ACHN (cell line): ENCODE measurements around the gene SENP2.
"Not testable (repeated sequence)": the region's sequence is repeated elsewhere in the genome, so short reads cannot be mapped to it uniquely, and the experiment has no call there.

Experiments
- DNase-seq: peaks from one replicate; pipeline ENCODE4 v3.0.0-alpha.2; 2015
- in situ Hi-C: cut with HindIII; loops from 2 replicates; pipeline ENCODE4 v1.10.0; 2017; ENCODE audit warnings: low sequenced_read_pairs, low pct_ligation_motif_present, low pct_unique_long_range_greater_than_20kb

SENP2 gene

DNA sequence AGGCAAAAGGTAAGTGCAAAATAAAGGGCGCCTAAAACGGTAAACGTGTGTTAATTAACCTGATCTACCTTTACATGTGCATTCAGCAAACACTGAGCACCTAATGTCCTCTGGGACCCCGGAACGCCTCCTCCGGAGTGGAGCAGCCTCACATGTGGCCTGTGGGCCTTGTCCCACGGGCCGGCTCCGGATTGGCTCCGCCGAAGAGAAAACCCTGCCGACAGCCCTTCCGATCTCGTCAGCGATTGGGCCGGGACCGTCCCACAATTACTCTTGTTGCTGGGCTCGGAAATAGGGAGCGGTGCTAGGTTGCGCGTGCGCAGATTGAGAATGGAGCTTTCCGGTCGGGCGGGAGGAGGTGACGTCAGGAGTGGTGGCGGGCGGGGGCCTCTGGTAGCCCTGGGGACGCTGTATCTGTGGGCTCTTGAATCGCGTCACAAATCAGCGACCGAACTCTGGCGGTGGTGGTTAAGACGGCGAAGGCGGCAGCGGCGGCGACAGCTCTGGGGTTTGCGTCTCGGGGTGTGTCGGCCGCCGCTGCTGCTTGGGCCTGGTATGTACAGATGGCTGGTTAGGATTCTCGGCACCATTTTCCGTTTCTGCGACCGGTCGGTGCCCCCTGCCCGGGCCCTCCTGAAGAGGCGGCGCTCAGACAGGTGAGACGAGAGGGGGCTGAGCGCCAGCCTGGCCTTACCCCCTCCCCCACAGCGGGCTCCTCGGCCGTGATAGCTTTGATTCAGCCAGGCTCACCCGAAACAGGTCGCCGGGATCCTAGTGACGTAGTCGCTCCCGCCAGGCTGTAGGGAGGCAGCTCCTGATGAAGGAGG, at the start of gene SENP2:
Gene SENP2 (plus strand): TSS at position 437 of the 827 bp plus-strand sequence. CDS start 119 bp downstream, at position 556.
- peak; percentile 98 for DNase-seq
- in situ Hi-C loops: no loop called here

GRCh38 chr3:185537369-185537970, 48.6 kb upstream of the SENP2 start:
- in situ Hi-C loops: no loop called here
- DNase-seq: peak; percentile 86

GRCh38 chr3:185539934-185540333, 46.2 kb upstream of the SENP2 start:
- in situ Hi-C loops: no loop called here

DNA sequence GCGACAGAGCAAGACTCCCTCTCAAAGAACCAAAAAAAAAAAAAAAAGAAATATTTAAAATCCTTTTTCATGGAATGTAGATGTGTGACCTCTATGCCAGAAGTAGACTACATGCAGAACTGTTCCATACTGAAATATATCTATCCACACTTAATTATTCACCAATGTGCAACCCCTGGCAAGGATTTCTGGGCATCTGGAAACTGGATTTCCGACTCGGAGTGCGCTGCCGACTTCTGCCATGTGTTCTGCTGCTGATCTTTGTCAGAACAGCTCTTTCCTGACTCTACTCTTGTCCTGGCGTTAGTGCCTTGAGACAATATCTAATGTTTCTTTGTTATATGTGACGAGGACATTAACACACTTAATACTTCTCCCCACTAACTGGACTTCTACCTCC, 45.4 kb upstream of the SENP2 start:
- in situ Hi-C loops: no loop called here

More at GRCh38 chr3:185539934-185540333, 46.2 kb upstream of the SENP2 start:
- no peak for DNase-seq

DNA sequence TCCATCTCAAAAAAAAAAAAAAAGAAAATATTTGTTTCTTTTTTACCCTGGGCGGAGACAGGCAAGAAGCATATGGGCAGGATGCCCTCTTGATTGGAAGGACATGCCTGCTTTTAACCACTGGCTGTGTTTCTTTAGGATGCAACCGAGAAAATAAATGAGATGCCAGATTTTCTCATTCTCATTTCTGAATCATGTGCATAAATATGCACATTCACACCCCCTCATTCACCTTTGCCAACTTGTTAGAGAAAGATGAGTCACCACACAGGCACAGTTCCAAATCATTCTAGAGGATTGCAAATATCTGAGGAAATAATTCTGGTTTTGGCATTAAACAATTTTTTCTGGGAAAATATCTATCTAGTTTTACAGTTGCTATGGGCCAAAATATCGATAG, 37.0 kb upstream of the SENP2 start:
- in situ Hi-C loops: no loop called here
- peak; percentile 76 for DNase-seq

More for the DNA sequence above, 45.4 kb upstream of the SENP2 start:
- DNase-seq: no peak

DNA sequence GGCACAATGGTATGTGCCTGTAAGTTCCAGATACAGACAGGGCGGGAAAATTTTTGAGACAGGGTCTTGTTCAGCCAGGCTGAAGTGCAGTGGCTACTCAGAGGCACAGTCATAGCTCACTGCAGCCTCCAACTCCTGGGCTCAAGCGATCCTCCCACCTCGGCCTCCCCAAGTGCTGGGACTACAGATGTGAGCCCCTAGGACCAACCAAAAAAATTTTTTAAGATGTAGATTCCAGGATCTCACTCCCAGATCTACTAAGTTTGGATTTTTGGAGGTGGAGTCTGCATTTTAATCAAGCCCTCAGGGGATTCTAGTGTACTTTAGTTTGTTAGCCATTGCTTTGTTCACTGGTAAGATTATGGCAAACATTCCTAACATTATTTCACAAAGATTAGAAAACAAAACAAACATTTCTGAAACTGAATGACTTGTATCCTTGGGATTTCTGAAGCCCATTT, 36.4 kb upstream of the SENP2 start:
- in situ Hi-C loops: no loop called here
- DNase-seq: no peak

DNA sequence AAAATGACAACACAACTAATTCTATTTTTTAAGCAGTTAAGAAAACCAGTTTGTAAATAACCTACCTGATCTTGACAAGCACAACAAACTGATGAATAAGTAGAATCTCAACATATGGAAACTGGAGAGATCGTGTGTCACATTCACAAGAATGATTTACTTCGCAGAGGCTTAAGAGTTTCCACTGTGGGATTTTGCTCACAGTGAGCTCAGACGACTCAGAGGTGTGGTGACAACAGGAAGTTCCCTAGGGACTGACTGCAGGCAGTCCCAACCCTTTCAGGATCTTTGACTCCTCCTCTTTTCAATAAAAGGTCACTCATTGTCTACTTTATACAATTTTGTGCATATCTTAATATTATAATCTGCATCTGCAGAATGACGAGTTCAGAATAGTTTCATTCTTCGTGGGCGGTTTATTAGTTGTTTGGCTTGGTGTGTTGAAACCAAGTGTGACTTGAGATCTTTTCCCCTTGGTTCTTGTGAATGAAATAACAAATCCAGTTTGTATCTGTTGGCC, 33.7 kb upstream of the SENP2 start, which contains the start of gene LIPH:
Gene LIPH (minus strand): TSS at position 231 of the 520 bp plus-strand sequence. CDS start 117 bp downstream, at position 114.
- DNase-seq: peak; percentile 53
- in situ Hi-C loops: no loop called here

- DNase-seq: no peak
- in situ Hi-C loops: no loop called here
Observed at GRCh38 chr3:185555101-185555501, 31.0 kb upstream of the SENP2 start.

DNA sequence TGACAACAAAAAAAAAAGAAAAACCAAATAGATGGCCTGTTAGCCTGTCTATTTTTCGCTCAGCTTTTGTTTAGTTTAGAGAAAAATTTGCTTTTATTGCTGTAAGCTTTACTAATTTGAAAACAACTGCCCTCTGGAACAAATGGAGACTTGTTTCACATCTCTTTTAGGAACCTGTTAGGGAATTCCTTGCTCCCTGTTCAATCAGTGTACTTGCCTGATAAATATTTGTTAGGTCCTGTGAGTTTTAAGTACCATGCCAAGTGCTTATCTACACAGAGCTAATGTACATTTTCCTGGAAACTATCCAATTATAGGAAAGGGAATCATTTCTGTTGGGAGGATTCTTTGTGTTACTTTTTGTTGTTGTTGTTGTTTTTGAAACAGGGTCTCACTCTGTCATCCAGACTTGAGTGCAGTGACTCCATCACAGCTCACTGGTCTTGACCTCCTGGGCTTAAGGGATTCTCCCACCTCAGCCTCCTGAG, 30.2 kb upstream of the SENP2 start:
- no peak for DNase-seq
- in situ Hi-C loops: no loop called here

DNA sequence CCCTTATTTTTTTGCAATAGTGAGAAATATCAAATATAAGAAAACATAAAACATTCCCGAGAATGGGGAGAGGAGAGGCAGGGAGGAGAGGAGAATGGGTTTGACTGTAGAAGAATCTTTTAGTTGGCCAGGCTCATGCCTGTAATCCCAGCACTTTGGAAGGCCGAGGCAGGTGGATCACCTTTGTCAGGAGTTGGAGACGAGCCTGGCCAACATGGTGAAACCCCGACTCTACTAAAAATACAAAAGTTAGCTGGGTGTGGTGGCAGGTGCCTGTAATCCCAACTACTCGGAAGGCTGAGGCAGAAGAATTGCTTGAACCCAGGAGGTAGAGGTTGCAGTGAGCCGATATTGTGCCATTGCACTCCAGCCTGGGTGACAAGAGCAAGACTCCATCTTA, 29.5 kb upstream of the SENP2 start:
- DNase-seq, in situ Hi-C loops: not testable (repeated sequence)

DNA sequence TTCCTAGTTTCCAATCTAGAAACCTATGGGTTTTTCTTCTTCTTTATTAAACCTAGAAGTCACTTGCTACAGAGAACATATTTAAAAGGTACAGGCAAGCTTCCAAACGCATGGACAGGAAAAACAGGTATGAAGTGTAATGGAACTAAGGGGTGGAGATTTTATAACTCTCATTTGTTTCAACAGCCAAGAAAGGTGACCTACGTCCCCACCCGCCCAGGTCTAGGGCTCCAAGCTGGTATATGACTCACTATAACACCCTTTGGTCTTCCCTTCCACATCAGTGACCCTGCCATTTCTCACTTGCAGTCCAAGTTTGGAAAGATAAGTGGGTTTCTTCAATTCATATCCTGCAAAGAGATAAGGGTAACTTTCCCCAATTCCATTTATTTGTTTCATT, 27.7 kb upstream of the SENP2 start:
- in situ Hi-C loops: no loop called here
- peak; percentile 23 for DNase-seq

DNA sequence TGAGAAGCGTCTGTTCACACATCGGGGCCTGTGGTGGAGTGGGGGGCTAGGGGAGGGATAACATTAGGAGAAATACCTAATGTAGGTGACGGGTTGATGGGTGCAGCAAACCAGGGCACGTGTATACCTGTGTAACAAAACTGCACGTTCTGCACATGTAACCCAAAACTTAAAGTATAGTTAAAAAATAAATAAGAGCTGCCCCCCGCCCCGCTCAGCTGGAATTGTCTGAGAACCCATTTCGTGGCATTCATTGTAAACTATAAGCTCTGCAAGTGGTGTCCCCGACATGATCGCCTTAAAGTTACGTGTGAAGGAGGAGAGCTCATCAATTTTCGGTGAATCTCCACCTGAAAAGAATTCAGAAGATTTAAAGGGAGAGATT, 26.4 kb upstream of the SENP2 start:
- no peak for DNase-seq
- in situ Hi-C loops: no loop called here

GRCh38 chr3:185560676-185561075, 25.4 kb upstream of the SENP2 start:
- in situ Hi-C loops: no loop called here
- no peak for DNase-seq

- no peak for DNase-seq
- in situ Hi-C loops: no loop called here
Observed at GRCh38 chr3:185561374-185561943, 24.6 kb upstream of the SENP2 start.

- in situ Hi-C loops: no loop called here
- DNase-seq: no peak
Observed at GRCh38 chr3:185561958-185562357, 24.1 kb upstream of the SENP2 start.

DNA sequence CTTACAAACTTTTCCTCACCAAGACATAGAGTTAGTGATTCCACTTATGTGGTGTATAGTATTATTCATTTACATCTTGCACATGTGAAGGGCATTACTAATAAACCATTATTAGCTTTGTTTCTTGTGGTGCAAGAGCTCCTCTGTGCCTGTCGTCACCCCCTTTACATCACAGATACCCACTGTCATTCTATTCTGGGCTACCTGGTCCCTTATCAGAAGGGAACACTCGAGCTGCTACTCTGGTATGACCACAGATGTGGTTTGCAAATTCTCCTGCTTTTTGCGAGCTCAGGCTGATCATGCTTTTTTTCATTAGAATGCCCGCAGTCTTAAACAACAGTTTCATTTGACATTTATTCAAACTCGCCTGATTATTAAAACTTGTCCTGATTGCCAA, 13.9 kb upstream of the SENP2 start:
- DNase-seq: no peak
- in situ Hi-C loops: no loop called here

DNA sequence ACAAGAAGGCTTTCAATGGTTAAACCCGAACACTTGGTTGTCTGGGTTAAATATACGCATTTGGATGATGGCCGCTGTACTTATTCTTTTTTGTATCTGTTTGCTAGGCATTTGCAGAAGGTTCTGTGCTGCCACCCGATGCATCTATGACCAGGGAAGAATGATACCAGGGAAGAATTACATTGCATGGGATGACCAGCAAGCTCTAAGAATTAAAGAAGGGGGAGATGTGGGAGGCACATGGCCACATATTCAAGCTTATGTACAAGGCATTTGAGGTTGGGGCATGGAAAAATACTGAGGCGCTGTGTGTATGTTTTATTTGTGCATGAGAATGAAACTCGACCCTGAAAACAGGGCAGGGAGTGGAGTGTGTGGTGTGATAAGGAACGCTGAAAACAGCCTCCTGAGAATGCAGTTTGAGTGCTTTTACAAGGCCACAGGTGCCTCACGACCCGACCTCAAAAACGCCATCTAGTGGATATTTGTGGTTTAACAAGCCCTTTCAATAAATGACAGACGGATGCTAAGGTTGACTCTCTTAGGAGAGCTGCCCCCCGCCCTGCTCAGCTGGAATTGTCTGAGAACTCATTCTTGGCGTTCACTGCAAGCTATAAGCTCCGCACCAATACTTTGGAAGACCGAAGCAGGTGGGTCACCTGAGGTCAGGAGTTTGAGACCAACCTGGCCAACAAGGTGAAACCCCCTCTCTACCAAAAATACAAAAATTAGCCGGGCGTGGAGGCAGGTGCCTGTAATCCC, 10.8 kb upstream of the SENP2 start:
- in situ Hi-C loops: not testable (repeated sequence)
- DNase-seq: peak; percentile 59

- DNase-seq: no peak
- in situ Hi-C loops: no loop called here
Observed at GRCh38 chr3:185582236-185582635, 3.9 kb upstream of the SENP2 start.
